Vagina (tissue), 2 donors: Measurements from ENCODE around the gene TP53AIP1.

Experiments used
- POLR2A ChIP-seq, 2 donors: fragments of 450-650 bp; IDR thresholded peaks; one replicate each; pipeline ENCODE4 v1.6.1; 2017; ENCODE audit warnings: antibody characterized with exemption in 2 of 2, mild to moderate bottlenecking in 2 of 2, moderate library complexity in 2 of 2
- POLR2AphosphoS5 ChIP-seq, 2 donors: sonication (generic); formaldehyde crosslinking; IDR thresholded peaks; one replicate each; pipeline ENCODE4 v1.9.0; 2017; ENCODE audit warnings: antibody characterized with exemption in 2 of 2, mild to moderate bottlenecking in 2 of 2, low read depth in 1 of 2; ENCODE audit not compliant: insufficient read depth in 1 of 2
- TF ChIP-seq, protein P1 (sequence below), 3 experiments: fragments of 450-650 bp in 2 of 3; fragments of 200-600 bp in 1 of 3; sonication (generic) in 1 of 3; IDR thresholded peaks; one replicate each; pipeline ENCODE4 v1.5.1; 2017 to 2019; ENCODE audit warnings: antibody characterized with exemption in 3 of 3, mild to moderate bottlenecking in 2 of 3, moderate library complexity in 2 of 3

DNA sequence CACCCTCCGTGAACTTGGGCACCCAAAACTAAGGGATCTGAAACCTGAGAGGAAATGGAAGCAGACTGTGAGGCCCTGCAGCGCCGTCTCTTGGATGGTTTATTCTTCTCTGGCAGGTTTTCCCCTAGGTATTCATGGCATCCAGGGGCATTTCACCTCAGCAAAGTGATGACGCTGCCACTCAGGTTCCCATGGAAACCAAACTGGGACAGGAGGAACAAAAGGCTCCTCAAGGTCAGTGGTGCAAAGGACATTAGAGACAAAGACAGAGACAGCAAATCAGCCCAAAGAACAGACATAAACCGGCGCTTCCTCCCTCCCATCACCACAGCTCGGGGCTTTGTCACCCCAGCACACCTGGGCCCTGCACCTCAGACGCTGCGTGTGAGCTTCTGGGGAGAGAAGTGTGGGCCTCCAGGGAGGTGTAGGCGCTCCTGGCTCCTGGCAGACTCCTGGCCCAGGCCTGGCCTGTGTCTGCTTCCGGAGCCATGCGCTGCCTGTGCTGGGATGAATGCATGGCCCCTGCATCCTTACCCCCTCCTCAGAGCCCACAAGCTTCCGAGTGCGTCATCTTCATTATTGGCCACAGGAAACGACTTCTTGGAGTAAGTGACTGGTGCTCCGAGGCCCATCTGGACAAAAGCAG, 5.9 kb downstream of the TP53AIP1 start:
- TF ChIP-seq, protein P1, sequence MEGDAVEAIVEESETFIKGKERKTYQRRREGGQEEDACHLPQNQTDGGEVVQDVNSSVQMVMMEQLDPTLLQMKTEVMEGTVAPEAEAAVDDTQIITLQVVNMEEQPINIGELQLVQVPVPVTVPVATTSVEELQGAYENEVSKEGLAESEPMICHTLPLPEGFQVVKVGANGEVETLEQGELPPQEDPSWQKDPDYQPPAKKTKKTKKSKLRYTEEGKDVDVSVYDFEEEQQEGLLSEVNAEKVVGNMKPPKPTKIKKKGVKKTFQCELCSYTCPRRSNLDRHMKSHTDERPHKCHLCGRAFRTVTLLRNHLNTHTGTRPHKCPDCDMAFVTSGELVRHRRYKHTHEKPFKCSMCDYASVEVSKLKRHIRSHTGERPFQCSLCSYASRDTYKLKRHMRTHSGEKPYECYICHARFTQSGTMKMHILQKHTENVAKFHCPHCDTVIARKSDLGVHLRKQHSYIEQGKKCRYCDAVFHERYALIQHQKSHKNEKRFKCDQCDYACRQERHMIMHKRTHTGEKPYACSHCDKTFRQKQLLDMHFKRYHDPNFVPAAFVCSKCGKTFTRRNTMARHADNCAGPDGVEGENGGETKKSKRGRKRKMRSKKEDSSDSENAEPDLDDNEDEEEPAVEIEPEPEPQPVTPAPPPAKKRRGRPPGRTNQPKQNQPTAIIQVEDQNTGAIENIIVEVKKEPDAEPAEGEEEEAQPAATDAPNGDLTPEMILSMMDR (IDR thresholded peaks at IDR 0.05) = no peak
- no peak for TF ChIP-seq POLR2A (IDR thresholded peaks at IDR 0.05)
- TF ChIP-seq POLR2AphosphoS5 (IDR thresholded peaks at IDR 0.05; ENCODE audit: insufficient read depth in 1 of 2, low read depth in 1 of 2) = no peak
